Measurements from ENCODE around the gene PPP1R9A. TPM values are rescaled to one million over a fixed set of nuclear protein-coding genes. Genes with fewer than 3 reads are reported as not detected.

The PPP1R9A gene
- total RNA-seq, 1 experiment from 2014 or later = 3.6 TPM

DNA sequence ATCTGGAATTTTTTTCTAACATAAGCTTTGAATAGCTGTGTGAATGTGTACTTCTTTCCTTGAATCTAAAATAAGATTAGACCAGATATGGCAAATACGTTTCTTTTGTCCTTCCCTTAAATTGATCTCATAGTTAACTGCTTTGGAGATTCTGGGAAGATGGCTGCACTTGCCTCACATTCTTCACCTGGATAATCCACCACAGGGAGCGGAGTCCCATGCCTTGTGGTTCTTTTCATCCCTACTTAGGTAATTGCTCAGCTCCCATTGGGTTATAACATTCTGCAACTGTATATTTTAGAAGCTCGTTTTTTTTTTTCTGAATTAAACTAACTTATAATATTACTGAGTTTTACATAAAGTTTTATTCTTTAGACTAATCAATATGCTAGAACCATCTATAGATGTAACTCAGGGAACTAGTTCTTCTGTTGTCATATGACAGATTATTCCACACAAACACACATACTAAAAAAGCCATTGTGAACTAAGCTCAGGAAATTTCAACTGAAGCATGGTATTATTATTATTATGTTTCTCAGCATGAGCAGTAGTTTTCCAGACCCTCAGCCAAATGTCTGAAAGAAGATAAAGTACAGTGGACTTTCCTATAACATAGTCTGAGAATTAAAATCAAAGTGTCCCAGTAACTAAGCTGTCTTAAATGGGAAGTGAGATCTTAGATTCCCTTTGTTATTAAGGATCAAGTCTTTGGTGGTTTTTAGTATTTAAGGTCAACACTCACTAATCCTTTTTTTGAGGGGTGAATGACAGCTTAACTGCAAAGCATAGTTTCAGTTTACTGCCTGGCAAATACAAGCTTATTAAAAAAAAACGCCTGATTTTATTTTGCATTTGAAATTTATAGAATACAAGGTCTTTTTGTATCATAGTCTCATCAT lies 182.3 kb downstream of the PPP1R9A start:
- no peak for DNase-seq (ENCODE audit: extremely low read depth, low read depth)

DNA sequence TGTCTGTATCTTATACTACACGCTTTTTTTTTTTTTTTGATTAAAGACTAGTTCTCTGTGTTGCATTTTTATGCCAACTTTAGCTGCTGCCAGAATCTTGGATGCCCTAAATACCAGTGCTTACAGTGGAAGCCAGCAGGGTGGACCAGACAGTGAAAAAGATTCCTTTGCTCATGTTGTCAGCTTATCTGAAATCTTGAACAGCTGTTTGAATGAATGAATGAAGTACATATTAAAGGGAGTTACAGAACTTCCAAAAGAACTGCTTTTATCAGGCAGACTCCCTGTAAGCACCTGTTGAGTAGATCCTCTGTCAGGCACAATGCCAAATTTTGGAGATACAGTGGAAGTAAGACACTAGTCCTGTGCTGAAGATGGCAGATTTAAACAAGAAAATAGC lies 184.9 kb downstream of the PPP1R9A start:
- no peak for DNase-seq (ENCODE audit: extremely low read depth, low read depth)

DNA sequence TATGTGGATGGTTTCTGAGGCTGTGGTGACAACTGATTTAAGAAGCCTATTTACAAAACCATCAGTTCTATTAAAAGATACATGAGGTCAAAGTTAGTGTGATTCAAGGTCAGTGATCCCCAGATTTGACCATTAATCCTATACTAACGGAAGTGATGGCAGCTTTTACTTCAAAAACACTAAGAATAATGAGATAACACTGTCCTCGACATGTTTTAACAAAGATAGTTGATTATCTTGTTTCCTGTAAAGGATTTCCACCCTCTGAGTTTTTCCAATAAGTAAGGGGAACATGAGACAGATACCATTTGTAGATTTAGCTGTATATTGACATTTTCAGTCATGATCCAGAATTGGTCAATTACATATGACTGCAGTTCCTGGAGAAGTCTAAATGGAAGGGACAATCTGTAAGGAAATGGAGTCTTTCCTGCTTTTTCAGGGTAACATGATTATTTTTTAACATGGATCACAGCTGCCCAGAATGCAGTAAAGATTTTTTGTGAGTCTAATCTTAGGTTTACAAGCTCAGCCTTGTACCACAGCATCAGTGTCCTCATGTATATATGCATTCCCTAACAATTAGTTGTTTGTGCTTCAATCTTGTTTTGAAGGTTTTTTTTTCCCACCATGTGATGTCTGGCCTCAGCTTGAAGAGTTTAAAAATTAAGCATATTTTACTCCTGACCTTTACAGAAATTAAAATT lies 188.0 kb downstream of the PPP1R9A start:
- DNase-seq (ENCODE audit: extremely low read depth, low read depth) = no peak

DNA sequence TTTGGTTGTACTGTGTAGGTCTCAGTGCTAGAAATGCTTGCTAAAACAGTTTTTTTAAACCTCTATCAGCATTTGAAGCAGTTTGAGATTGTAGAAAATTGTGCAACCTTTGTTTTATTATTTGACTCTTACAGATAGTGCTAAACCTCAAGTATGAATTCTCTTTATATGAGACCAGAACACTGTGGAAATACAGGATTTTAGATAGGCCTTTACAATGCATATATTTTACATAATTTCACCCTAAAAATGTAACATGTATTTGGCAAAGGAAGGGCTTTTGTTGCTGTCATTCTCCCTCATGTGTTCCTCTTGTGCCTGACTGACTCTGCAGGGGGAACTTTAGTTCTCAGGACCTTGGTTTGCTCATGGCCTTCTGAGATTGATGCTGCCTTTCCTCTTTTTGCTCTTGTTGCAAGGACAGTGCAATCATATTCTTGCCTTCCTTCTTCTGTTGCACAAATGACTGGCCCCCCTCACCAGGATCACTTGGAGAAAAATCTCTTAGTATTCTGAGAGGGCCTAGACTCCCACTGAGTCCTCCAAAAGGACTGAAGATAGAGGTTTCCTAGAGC lies 188.7 kb downstream of the PPP1R9A start:
- DNase-seq (ENCODE audit: extremely low read depth, low read depth) = no peak

DNA sequence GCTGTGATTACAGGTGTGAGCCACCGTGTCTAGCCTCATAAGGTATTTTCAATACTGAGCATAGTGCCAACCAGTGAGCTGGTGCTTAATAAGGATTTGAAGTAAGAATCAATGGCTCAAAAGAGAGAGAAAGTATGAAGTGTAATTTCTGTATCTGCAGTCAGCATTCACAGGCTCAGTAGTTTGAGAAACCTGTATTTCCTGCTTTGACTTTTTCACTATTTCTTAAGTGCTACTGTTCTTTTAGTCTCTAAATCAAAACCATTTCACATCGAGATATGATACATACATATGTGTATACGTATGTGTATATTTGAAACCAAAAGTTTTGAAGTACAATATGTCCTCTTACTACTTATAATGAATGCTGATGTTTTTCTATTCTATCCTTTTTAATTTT lies 189.9 kb downstream of the PPP1R9A start:
- DNase-seq (ENCODE audit: extremely low read depth, low read depth) = no peak

DNA sequence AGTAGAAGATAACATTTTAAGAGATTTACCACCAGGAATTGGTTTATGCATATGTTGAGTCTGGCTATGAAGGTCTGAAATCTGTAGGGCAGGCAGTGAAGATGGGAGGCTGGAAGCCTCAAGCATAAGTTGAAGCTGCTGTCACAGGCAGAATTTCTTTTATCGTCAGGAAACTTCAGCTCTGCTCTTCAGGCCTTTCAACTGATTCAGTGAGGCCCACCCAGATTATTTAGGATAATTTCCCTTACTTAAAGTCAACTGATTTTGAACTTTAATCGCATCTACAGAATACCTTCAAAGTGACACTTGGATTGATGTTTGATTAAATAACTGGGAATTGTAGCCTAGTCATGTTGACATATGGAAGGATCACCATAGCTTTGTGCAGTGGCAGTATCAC lies 190.5 kb downstream of the PPP1R9A start:
- DNase-seq (ENCODE audit: extremely low read depth, low read depth) = no peak

GRCh38 chr7:95099106-95099505 lies 191.7 kb downstream of the PPP1R9A start:
- DNase-seq (ENCODE audit: extremely low read depth, low read depth) = no peak

GRCh38 chr7:95101422-95101821 lies 194.0 kb downstream of the PPP1R9A start:
- DNase-seq (ENCODE audit: extremely low read depth, low read depth) = no peak

GRCh38 chr7:95102662-95103061 lies 195.3 kb downstream of the PPP1R9A start:
- DNase-seq (ENCODE audit: extremely low read depth, low read depth) = no peak

DNA sequence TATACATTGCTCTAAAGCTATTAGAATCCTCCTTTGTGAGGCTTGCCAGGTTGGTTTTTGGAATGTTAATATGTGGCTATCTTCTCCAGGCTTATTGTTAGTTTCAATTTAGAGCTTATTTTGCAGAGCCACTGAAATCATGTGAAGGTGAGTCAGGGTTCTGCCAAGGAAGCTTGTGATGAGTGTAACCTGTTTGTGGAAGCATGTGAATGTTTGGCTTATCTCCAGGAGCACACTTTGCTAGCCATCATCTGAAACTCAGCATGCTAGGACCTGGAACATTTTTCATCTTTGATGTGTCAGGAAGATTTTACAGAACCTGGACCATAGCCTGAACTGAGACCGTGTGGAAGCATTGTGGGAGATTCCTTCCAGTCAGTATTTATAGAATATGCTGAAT lies 197.3 kb downstream of the PPP1R9A start:
- DNase-seq (ENCODE audit: extremely low read depth, low read depth) = no peak

GRCh38 chr7:95105627-95106026 lies 198.2 kb downstream of the PPP1R9A start:
- no peak for DNase-seq (ENCODE audit: extremely low read depth, low read depth)

- DNase-seq (ENCODE audit: extremely low read depth, low read depth) = no peak
Observed at GRCh38 chr7:95106401-95106800, 199.0 kb downstream of the PPP1R9A start.

DNA sequence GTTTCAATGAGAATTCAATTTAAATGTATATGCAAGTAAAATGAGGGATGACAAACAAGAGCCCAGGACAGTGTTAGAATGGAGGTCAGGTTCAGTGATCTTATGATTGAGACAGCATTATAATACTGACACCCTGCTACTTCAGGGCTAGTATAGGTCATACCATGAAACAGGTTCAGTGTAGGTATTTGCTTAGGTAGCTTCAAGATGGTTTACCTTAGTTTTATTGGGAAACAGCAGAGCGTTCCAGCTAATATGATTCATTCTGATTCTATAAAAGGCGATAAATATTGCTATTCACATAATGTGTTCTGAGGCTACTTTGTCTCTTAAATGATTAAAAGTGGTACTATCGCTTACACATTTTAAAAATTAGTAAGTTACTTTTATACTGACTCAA lies 203.3 kb downstream of the PPP1R9A start:
- no peak for DNase-seq (ENCODE audit: extremely low read depth, low read depth)

DNA sequence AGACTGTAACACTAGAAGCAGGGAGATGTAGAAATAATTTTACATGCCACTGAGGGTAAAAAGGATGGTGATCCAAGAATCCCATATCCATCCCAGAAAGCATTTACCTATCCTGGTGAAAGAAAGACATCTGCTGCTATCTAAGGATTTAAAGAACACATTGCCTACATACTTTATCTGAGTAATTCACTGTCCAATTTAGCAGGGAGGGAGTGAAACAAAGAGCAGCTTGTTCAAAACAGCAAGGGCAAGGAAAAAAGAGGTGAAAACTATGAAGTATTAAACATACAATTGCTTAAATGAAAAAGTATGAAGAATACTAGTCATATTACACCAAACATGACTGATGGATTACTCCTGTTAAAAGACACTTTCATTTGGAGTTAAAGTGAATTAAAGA lies 206.2 kb downstream of the PPP1R9A start:
- no peak for DNase-seq (ENCODE audit: extremely low read depth, low read depth)

DNA sequence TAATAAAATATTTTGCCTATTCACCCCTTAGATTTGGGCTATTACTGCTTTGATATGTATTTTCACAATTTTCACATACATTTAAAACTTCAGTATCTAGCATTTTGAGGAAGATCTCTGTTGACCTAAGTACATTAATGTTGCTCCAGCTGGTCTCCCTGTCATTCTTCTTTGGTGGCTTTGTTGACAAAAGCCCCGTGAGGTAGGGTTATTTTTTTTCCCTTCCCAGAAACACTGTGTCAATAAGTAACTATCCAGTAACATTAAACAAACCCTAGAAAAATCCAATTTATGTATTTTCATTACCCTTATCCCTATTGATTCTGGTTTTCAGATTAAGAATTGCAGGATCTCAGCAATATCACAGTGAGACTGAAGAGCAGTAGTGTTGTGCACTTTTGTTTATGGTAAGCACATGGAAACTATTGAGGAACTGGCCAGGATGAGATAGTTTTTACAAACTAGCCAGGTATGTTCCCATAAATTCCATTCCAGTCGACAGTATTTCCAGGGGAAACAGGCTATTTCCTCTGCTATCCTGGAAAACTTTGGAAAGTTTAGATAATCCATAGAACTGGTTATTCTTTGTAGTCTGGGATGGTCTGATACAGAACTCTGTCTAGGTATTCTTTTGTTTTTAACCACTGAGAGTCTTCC lies 218.8 kb downstream of the PPP1R9A start:
- DNase-seq (ENCODE audit: extremely low read depth, low read depth) = no peak

DNA sequence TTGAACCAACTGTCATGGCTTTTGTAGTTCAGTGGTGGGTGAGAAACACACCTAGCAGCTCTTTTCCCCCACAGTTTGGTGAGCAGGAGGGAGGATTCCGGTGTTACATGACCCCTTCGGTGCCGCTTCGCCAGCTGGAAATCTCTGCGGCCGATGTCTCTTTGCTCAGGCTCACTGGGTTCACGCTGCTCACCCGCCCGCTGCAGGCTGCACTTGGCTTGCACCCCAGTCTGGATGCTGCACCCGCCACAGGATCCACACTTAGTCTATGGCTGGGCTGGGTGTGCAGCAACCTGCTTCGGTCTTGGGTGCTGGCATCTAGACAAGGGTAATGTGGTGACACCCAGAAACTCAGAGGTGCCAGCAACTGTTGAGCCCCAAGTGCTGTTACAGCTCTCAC lies 225.1 kb downstream of the PPP1R9A start:
- no peak for DNase-seq (ENCODE audit: extremely low read depth, low read depth)

DNA sequence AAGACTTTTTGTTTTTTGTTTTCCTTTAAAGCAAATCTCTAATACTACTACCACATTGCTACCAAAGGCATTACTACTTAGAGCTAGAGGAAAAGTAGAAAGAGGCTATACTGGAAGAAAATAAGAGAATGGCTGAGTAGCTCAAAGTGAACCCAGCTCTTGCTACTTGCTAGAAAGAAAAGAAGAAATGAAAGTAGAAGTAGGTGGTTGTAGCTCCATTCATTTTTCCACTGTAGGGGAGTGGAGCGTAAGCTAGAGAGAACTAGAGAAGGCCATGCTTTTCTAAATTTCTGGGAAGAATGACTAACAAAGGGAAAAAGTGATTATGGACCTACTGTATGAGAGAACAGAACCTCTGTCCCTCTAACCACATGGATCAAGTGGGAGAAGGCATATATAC lies 232.5 kb downstream of the PPP1R9A start:
- DNase-seq (ENCODE audit: extremely low read depth, low read depth) = no peak

DNA sequence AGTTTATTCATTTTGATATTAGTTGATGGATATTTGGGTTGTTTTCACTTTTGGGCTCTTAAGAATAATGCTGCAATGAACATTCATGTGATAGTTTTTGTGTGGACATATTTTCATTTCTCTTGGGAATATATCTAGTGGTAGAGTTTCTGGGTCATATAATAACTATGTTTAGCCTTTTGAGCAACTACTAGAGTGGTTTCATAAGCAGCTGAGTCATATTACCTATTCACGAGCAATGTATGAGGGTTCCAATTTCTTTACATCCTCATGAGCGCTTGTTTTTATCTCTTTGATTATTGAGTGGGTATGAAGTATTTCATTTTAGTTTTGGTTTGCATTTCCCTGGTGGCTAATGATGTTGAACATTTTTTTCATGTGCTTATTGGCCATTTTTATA lies 234.4 kb downstream of the PPP1R9A start:
- DNase-seq (ENCODE audit: extremely low read depth, low read depth) = no peak

DNA sequence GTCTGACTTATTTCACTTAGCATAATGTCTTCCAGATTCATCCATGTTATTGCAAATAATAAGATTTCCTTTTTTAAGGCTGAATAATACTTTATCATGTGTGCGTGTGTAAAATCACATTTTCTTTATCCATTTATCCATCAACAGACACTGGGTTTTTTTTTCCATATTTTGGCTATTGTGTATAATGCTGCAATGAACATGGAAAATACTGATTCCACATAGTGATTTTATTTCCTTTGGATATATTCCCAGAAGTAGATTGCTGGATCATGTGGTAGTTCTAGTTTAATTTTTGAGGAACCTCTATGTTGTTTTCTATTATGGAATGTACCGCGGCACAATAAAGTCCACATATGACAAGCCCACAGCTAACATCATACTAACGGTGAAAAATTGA lies 236.9 kb downstream of the PPP1R9A start:
- no peak for DNase-seq (ENCODE audit: extremely low read depth, low read depth)

DNA sequence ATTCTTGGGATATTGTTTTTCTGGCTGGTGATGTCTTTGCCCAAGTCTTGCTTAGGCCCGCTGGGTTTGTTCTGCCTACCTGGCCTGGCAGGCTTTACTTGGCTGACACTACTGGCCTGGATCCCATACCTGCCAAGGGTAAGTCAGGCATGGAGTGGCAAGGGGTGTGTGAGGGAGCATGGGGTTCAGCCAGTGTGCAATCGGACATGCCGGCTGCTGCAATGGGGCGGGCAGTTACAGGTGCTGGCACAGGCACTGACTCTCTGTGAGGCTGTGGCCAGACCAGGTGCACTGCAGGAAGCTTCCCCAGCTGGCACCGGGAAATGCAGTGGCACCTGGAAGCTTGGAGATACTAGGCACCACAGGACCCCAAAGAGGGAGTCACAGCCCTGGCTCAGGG lies 248.6 kb downstream of the PPP1R9A start:
- DNase-seq (ENCODE audit: extremely low read depth, low read depth) = no peak

- DNase-seq (ENCODE audit: extremely low read depth, low read depth) = no peak
Observed at GRCh38 chr7:95157381-95157780, 250.0 kb downstream of the PPP1R9A start.
